ENCODE data around the gene CHCHD5. TPM values are rescaled to one million over a fixed set of nuclear protein-coding genes. Genes with fewer than 3 reads are reported as not detected.

CHCHD5 gene
- total and polyA plus RNA-seq, 2 of the 8 experiments (the other 6 are each of a cell fraction or from before 2014, with no cell fraction given): 27.2 to 71.5 TPM

- TF ChIP-seq, protein P1, sequence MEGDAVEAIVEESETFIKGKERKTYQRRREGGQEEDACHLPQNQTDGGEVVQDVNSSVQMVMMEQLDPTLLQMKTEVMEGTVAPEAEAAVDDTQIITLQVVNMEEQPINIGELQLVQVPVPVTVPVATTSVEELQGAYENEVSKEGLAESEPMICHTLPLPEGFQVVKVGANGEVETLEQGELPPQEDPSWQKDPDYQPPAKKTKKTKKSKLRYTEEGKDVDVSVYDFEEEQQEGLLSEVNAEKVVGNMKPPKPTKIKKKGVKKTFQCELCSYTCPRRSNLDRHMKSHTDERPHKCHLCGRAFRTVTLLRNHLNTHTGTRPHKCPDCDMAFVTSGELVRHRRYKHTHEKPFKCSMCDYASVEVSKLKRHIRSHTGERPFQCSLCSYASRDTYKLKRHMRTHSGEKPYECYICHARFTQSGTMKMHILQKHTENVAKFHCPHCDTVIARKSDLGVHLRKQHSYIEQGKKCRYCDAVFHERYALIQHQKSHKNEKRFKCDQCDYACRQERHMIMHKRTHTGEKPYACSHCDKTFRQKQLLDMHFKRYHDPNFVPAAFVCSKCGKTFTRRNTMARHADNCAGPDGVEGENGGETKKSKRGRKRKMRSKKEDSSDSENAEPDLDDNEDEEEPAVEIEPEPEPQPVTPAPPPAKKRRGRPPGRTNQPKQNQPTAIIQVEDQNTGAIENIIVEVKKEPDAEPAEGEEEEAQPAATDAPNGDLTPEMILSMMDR (IDR thresholded peaks at IDR 0.05; ENCODE audit: control extremely low read depth in 1 of 3, insufficient read depth in 1 of 3, low read depth in 1 of 3, low read length in 3 of 3): no peak
- TF ChIP-seq RNF2 (IDR thresholded peaks at IDR 0.05; ENCODE audit: borderline replicate concordance, low read depth, low read length, missing control alignments, poor library complexity, severe bottlenecking) (no peak), JUND (IDR thresholded peaks at IDR 0.05; ENCODE audit: low read length) (no peak), ATF3 (IDR thresholded peaks at IDR 0.05; ENCODE audit: insufficient read depth, low read depth, low read length) (no peak), POU5F1 (IDR thresholded peaks at IDR 0.05; ENCODE audit: low read depth, low read length) (no peak), SP2 (IDR thresholded peaks at IDR 0.05; ENCODE audit: low read length) (no peak)
These were observed 45.9 kb downstream of the CHCHD5 start (continued) for GRCh38 chr2:112630268-112630667.

Measured in H1 (cell line).